LNCAP (cell line): ENCODE data around the gene BATF2.

ENCODE experiments used
- CTCF ChIP-seq: fragments of 450-650 bp; IDR thresholded peaks from 2 replicates; pipeline ENCODE4 v1.5.1; 2017; ENCODE audit warnings: mild to moderate bottlenecking

Gene BATF2

GRCh38 chr11:65021003-65021402 lies 24.2 kb upstream of the BATF2 start:
- TF ChIP-seq CTCF, result no peak

- no peak for TF ChIP-seq CTCF
Observed at GRCh38 chr11:65019824-65020223, 23.1 kb upstream of the BATF2 start.

DNA sequence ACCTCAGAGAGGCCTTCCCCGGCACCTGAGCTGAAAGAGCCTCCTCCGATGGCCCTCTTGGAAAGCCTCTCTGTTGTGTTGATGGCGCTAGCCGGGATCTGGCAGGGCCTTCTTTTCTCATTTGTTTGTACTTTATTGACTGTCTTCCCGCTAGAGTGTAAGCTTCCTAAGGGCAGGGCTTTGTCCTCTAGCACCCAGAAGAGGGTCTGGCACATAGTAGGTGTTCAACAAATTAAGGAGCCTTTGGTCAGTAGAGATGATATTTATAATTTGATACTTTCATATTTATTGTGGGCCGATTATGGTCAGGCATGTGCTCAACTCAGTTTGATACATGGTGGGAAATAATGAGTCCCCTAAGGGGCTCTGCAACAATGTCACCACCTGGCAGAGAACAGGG lies 21.2 kb upstream of the BATF2 start:
- no peak for TF ChIP-seq CTCF

- TF ChIP-seq CTCF, result no peak
Observed at GRCh38 chr11:65016705-65017104, 19.9 kb upstream of the BATF2 start.

DNA sequence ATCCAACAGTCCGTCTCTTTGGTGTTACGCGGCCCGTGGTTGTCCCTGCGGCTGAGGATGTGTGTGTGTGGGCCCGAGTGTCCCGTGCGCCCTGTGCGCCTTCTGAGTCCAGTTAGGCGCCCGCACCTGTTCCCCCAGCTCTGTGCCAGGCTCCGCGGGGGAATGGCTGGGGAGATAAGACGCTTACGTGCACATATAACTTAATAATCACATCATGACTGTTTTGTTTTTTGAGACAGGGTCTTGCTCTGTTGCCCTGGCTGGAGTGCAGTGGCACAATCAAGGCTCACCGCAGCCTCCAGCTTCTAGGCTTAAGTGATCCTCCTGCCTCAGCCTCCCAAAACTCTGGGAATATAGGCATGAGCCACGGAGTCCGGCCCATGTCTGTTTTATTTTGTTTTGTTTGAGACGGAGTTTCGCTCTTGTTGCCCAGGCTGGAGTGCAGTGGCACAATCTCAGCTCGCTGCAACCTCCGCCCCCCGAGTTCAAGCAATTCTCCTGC lies 18.0 kb upstream of the BATF2 start:
- TF ChIP-seq CTCF, result no peak

GRCh38 chr11:65013888-65014725 lies 17.3 kb upstream of the BATF2 start, which contains the start of gene ARL2:
Gene ARL2 (plus strand): TSS chr11:65014160. CDS start chr11:65014208, 48 bp downstream.
- peak; percentile 88 for TF ChIP-seq CTCF

- peak; percentile 58 for TF ChIP-seq CTCF
Observed at GRCh38 chr11:65013130-65013887, 16.5 kb upstream of the BATF2 start.
